Mesenchymal stem cell (in vitro differentiated cells and primary cell): Measurements from ENCODE around the gene MAN2C1. TPM values are rescaled to one million over a fixed set of nuclear protein-coding genes. Genes with fewer than 3 reads are reported as not detected.
A peak's percentile ranks its signal among the peaks of the same experiment; 100 is the strongest.

Experiments
- DNase-seq: peaks from one replicate; pipeline ENCODE4 v3.0.0-alpha.2; 2013
- H2AFZ ChIP-seq: one replicate; pipeline ENCODE4 v1.6.1; 2013; ENCODE audit warnings: low read depth, mild to moderate bottlenecking, control low read depth, inconsistent platforms, low read length, moderate library complexity
- H2AK5ac ChIP-seq: 2 replicates; pipeline ENCODE4 v1.6.1; 2013; ENCODE audit warnings: low read length, moderate library complexity, mild to moderate bottlenecking, inconsistent platforms; ENCODE audit not compliant: severe bottlenecking
- H2BK120ac ChIP-seq: one replicate; pipeline ENCODE4 v1.6.1; 2013; ENCODE audit warnings: low read depth, mild to moderate bottlenecking, inconsistent platforms, low read length, moderate library complexity
- H2BK12ac ChIP-seq, 2 experiments: one replicate each; pipeline ENCODE4 v1.6.1; 2013; ENCODE audit warnings: inconsistent platforms in 2 of 2, low read length in 2 of 2, mild to moderate bottlenecking in 2 of 2, moderate library complexity in 2 of 2, control low read depth in 1 of 2
- H2BK15ac ChIP-seq: one replicate; pipeline ENCODE4 v1.6.1; 2013; ENCODE audit warnings: mild to moderate bottlenecking, low read depth, inconsistent platforms; ENCODE audit not compliant: poor library complexity, severe bottlenecking
- H2BK5ac ChIP-seq: 2 replicates; pipeline ENCODE4 v1.6.1; 2013; ENCODE audit warnings: low read depth, mild to moderate bottlenecking, low read length, control low read depth, inconsistent platforms; ENCODE audit not compliant: poor library complexity, severe bottlenecking
- H3K14ac ChIP-seq, 2 experiments: one replicate each; pipeline ENCODE4 v1.6.1; 2013; ENCODE audit warnings: inconsistent platforms in 2 of 2, low read length in 2 of 2, control low read depth in 1 of 2, mild to moderate bottlenecking in 1 of 2, moderate library complexity in 1 of 2
- H3K18ac ChIP-seq, 2 experiments: one replicate each; pipeline ENCODE4 v1.6.1; 2013; ENCODE audit warnings: inconsistent platforms in 2 of 2, low read length in 2 of 2, control low read depth in 1 of 2, low read depth in 1 of 2, mild to moderate bottlenecking in 1 of 2
- H3K23ac ChIP-seq, 2 experiments: one replicate each; pipeline ENCODE4 v1.6.1; 2013; ENCODE audit warnings: inconsistent platforms in 2 of 2, low read length in 2 of 2, mild to moderate bottlenecking in 2 of 2, moderate library complexity in 2 of 2, control low read depth in 1 of 2
- H3K27ac ChIP-seq: 2 replicates; pipeline ENCODE4 v1.5.1; 2013; ENCODE audit warnings: mild to moderate bottlenecking, moderate library complexity, low read length, control low read depth, inconsistent platforms; ENCODE audit not compliant: poor library complexity, severe bottlenecking
- H3K27me3 ChIP-seq, 2 experiments: 2 replicates each; pipeline versions ENCODE4 v1.6.1 to v1.7.0; 2013; ENCODE audit warnings: low read length in 2 of 2, mild to moderate bottlenecking in 2 of 2, moderate library complexity in 2 of 2, control low read depth in 1 of 2, inconsistent platforms in 1 of 2; ENCODE audit not compliant: control insufficient read depth in 1 of 2, insufficient read depth in 1 of 2
- H3K36me3 ChIP-seq, 2 experiments: 2 replicates each; pipeline versions ENCODE4 v1.6.1 to v1.7.0; 2013; ENCODE audit warnings: low read length in 2 of 2, control low read depth in 1 of 2, inconsistent platforms in 1 of 2, low read depth in 1 of 2, mild to moderate bottlenecking in 1 of 2; ENCODE audit not compliant: insufficient read depth in 2 of 2, control insufficient read depth in 1 of 2
- H3K4ac ChIP-seq, 2 experiments: one replicate each; pipeline ENCODE4 v1.6.1; 2013; ENCODE audit warnings: inconsistent platforms in 2 of 2, low read length in 2 of 2, mild to moderate bottlenecking in 2 of 2, moderate library complexity in 2 of 2, control low read depth in 1 of 2, low read depth in 1 of 2
- H3K4me1 ChIP-seq: 2 replicates; pipeline ENCODE4 v1.6.1; 2013; ENCODE audit warnings: low read depth, low read length, control low read depth; ENCODE audit not compliant: control insufficient read depth, insufficient read depth
- H3K4me2 ChIP-seq: 2 replicates; pipeline ENCODE4 v1.6.1; 2013; ENCODE audit warnings: low read length, mild to moderate bottlenecking, inconsistent platforms; ENCODE audit not compliant: poor library complexity, severe bottlenecking
- H3K4me3 ChIP-seq, 2 experiments: 2 replicates each; pipeline versions ENCODE4 v1.5.1 to v1.7.0; 2013; ENCODE audit warnings: low read length in 2 of 2, mild to moderate bottlenecking in 2 of 2, control low read depth in 1 of 2, low read depth in 1 of 2; ENCODE audit not compliant: insufficient read depth in 1 of 2
- H3K79me1 ChIP-seq: replicated peaks from 2 replicates; pipeline ENCODE4 v1.6.1; 2013; ENCODE audit warnings: mild to moderate bottlenecking, control low read depth, low read length, inconsistent platforms; ENCODE audit not compliant: poor library complexity, severe bottlenecking
- H3K9ac ChIP-seq: 2 replicates; pipeline ENCODE4 v1.7.0; 2013; ENCODE audit warnings: mild to moderate bottlenecking, low read length, moderate library complexity
- H3K9me3 ChIP-seq: 2 replicates; pipeline ENCODE4 v1.7.0; 2013; ENCODE audit warnings: mild to moderate bottlenecking, low read length; ENCODE audit not compliant: control insufficient read depth
- H4K8ac ChIP-seq: one replicate; pipeline ENCODE4 v1.6.1; 2013; ENCODE audit warnings: inconsistent platforms, mild to moderate bottlenecking, low read length, moderate library complexity
- H4K91ac ChIP-seq: one replicate; pipeline ENCODE4 v1.6.1; 2013; ENCODE audit warnings: mild to moderate bottlenecking, low read length, inconsistent platforms
- WGBS: methylation state at CpG from one replicate; pipeline ENCODE4 v1.1.7; 2013; ENCODE audit warnings: mixed read lengths; 5-methylcytosine and 5-hydroxymethylcytosine counted together
- polyA plus RNA-seq, 2 experiments: library from polyadenylated mRNA; stranded (reverse); fragments of 200-250 nt; gene quantifications; one replicate each; pipeline ENCODE4 v1.2.3, GENCODE V29; 2013

Gene MAN2C1
- 58.5 TPM for polyA plus RNA-seq (2013, experiment 1 of 2)
- 54.4 TPM for polyA plus RNA-seq (2013, experiment 2 of 2)

- H3K27me3 ChIP-seq = no peaks in the 10 kb centered on the region
- peak within 1 kb of the TSS in 1 of 2 experiments; percentile 77 for H3K23ac ChIP-seq
- H2AFZ ChIP-seq = peak within 1 kb of the TSS; percentile 64
- H3K9me3 ChIP-seq = no peaks in the 10 kb centered on the region
- peak within 1 kb of the TSS; percentile 76 to 87 for H3K14ac ChIP-seq
- H2BK120ac ChIP-seq = peak within 1 kb of the TSS; percentile 86
- peaks cover 21% of the 10 kb centered on the region for H3K4me1 ChIP-seq
- H2BK5ac ChIP-seq = peak within 1 kb of the TSS; percentile 88
- under 1% methylated on average over 60 of the region's 67 CpGs for WGBS
- peak within 1 kb of the TSS; percentile 94 to 98 for H3K4ac ChIP-seq
- H4K8ac ChIP-seq = peak within 1 kb of the TSS; percentile 98
- H2AK5ac ChIP-seq = peak within 1 kb of the TSS; percentile 31
- peak within 1 kb of the TSS; percentile 92 for H3K9ac ChIP-seq
- H3K79me1 ChIP-seq = peaks cover 46% of the 10 kb centered on the region
- peak within 1 kb of the TSS; percentile 78 to 89 for H3K4me3 ChIP-seq
- peak within 1 kb of the TSS; percentile 60 for H2BK15ac ChIP-seq
- DNase-seq = peak; percentile 96
- H2BK12ac ChIP-seq = no peak within 1 kb of the TSS
- H3K4me2 ChIP-seq = peak within 1 kb of the TSS; percentile 95
- peak within 1 kb of the TSS; percentile 79 to 98 for H3K18ac ChIP-seq
- peaks cover 47 to 63% of the 10 kb centered on the region in 2 experiments for H3K36me3 ChIP-seq
- H3K27ac ChIP-seq = peak within 1 kb of the TSS; percentile 90
- H4K91ac ChIP-seq = peak within 1 kb of the TSS; percentile 90
These were observed at the start of gene MAN2C1 for GRCh38 chr15:75367913-75368688. Gene MAN2C1, minus strand, starts transcription at chr15:75368607. Its CDS starts 24 bp downstream, at chr15:75368583.

GRCh38 chr15:75416584-75416983 lies 48.2 kb upstream of the MAN2C1 start:
- Histone ChIP-seq H3K14ac (no peak overlapping the region), H3K18ac (no peak overlapping the region)

GRCh38 chr15:75410196-75410595 lies 41.8 kb upstream of the MAN2C1 start:
- Histone ChIP-seq H2BK12ac (no peak overlapping the region), H3K4me2 (no peak overlapping the region), H3K9ac (no peak overlapping the region), H3K36me3 (peaks cover 25 to 89% of the 10 kb centered on the region in 2 experiments), H3K18ac (no peak overlapping the region), H3K4me1 (no peaks in the 10 kb centered on the region), H4K8ac (no peak overlapping the region), H3K4ac (no peak overlapping the region), H2AK5ac (no peak overlapping the region), H2BK15ac (no peak overlapping the region), H2AFZ (no peak overlapping the region), H3K79me1 (peaks cover 17% of the 10 kb centered on the region), H4K91ac (no peak overlapping the region), H3K27ac (no peak overlapping the region), H2BK120ac (no peak overlapping the region), H3K4me3 (no peak overlapping the region), H3K23ac (no peak overlapping the region), H3K14ac (no peak overlapping the region), H3K27me3 (no peaks in the 10 kb centered on the region), H3K9me3 (no peaks in the 10 kb centered on the region), H2BK5ac (no peak overlapping the region)
- 94% methylated on average over 6 of the region's 6 CpGs for WGBS
- no peak for DNase-seq

More at GRCh38 chr15:75416584-75416983, 48.2 kb upstream of the MAN2C1 start:
- Histone ChIP-seq H4K91ac (no peak overlapping the region), H3K79me1 (peaks cover 19% of the 10 kb centered on the region), H4K8ac (no peak overlapping the region), H3K23ac (no peak overlapping the region), H3K36me3 (peaks cover 16 to 47% of the 10 kb centered on the region in 2 experiments), H2AFZ (no peak overlapping the region), H3K27ac (no peak overlapping the region), H2BK5ac (no peak overlapping the region), H2AK5ac (no peak overlapping the region), H2BK12ac (no peak overlapping the region), H3K4me2 (no peak overlapping the region), H3K27me3 (no peaks in the 10 kb centered on the region), H3K4ac (no peak overlapping the region), H2BK120ac (no peak overlapping the region), H3K4me3 (no peak overlapping the region), H3K9me3 (no peaks in the 10 kb centered on the region), H3K4me1 (no peaks in the 10 kb centered on the region), H2BK15ac (no peak overlapping the region), H3K9ac (no peak overlapping the region)
- no peak for DNase-seq
- 100% methylated on average over 1 of the region's 1 CpG for WGBS

GRCh38 chr15:75407083-75407482 lies 38.7 kb upstream of the MAN2C1 start:
- Histone ChIP-seq H3K27me3 (no peaks in the 10 kb centered on the region), H4K91ac (no peak overlapping the region), H3K18ac (no peak overlapping the region), H3K4me1 (no peaks in the 10 kb centered on the region), H2BK5ac (no peak overlapping the region), H2BK15ac (no peak overlapping the region), H3K36me3 (peaks cover 33 to 86% of the 10 kb centered on the region in 2 experiments), H2AK5ac (no peak overlapping the region), H3K23ac (no peak overlapping the region), H2AFZ (no peak overlapping the region), H3K14ac (no peak overlapping the region), H3K9me3 (no peaks in the 10 kb centered on the region), H2BK12ac (no peak overlapping the region), H4K8ac (no peak overlapping the region), H3K27ac (no peak overlapping the region), H3K9ac (no peak overlapping the region), H3K4me3 (no peak overlapping the region), H3K4ac (no peak overlapping the region), H3K4me2 (no peak overlapping the region), H3K79me1 (peaks cover 17% of the 10 kb centered on the region), H2BK120ac (no peak overlapping the region)
- DNase-seq = no peak
- WGBS = 100% methylated on average over 1 of the region's 1 CpG
